ENCODE data around the gene ITPR3.
"Not testable (repeated sequence)": the region's sequence is repeated elsewhere in the genome, so short reads cannot be mapped to it uniquely, and the experiment has no call there.

ITPR3 gene

GRCh38 chr6:33610779-33611732, 10.1 kb upstream of the ITPR3 start:
- no peak for DNase-seq (ENCODE audit: low read depth in 1 of 2, low spot score in 1 of 2)

- no peak for DNase-seq (ENCODE audit: low read depth in 1 of 2, low spot score in 1 of 2)
Observed at GRCh38 chr6:33613146-33613794, 7.9 kb upstream of the ITPR3 start.

GRCh38 chr6:33613795-33614168, 7.3 kb upstream of the ITPR3 start:
- DNase-seq (ENCODE audit: low read depth in 1 of 2, low spot score in 1 of 2), result no peak

GRCh38 chr6:33616113-33616512, 5.0 kb upstream of the ITPR3 start:
- DNase-seq (ENCODE audit: low read depth in 1 of 2, low spot score in 1 of 2), result no peak

GRCh38 chr6:33616913-33617312, 4.2 kb upstream of the ITPR3 start:
- DNase-seq (ENCODE audit: low read depth in 1 of 2, low spot score in 1 of 2), result no peak

- no peak for DNase-seq (ENCODE audit: low read depth in 1 of 2, low spot score in 1 of 2)
Observed at GRCh38 chr6:33619166-33619840, 1.8 kb upstream of the ITPR3 start.

- DNase-seq (ENCODE audit: low read depth in 1 of 2, low spot score in 1 of 2), result no peak
Observed at GRCh38 chr6:33620158-33620855, 815 bp upstream of the ITPR3 start.

- DNase-seq (ENCODE audit: low read depth in 1 of 2, low spot score in 1 of 2), result peak in 1 of 2 donors; percentile 19
Observed at GRCh38 chr6:33621711-33622388, 728 bp downstream of the ITPR3 start.

- no peak for DNase-seq (ENCODE audit: low read depth in 1 of 2, low spot score in 1 of 2)
Observed at GRCh38 chr6:33622456-33623431, 1.6 kb downstream of the ITPR3 start.

- DNase-seq (ENCODE audit: low read depth in 1 of 2, low spot score in 1 of 2), result no peak
Observed at GRCh38 chr6:33623895-33624381, 2.8 kb downstream of the ITPR3 start.

- DNase-seq (ENCODE audit: low read depth in 1 of 2, low spot score in 1 of 2), result no peak
Observed at GRCh38 chr6:33624856-33625255, 3.7 kb downstream of the ITPR3 start.

- no peak for DNase-seq (ENCODE audit: low read depth in 1 of 2, low spot score in 1 of 2)
Observed at GRCh38 chr6:33627876-33628275, 6.8 kb downstream of the ITPR3 start.

GRCh38 chr6:33628401-33628964, 7.4 kb downstream of the ITPR3 start:
- no peak for DNase-seq (ENCODE audit: low read depth in 1 of 2, low spot score in 1 of 2)

- DNase-seq (ENCODE audit: low read depth in 1 of 2, low spot score in 1 of 2), result no peak
Observed at GRCh38 chr6:33630014-33630413, 8.9 kb downstream of the ITPR3 start.

GRCh38 chr6:33631521-33631920, 10.4 kb downstream of the ITPR3 start:
- not testable (repeated sequence) for DNase-seq (ENCODE audit: low read depth in 1 of 2, low spot score in 1 of 2)

- DNase-seq (ENCODE audit: low read depth in 1 of 2, low spot score in 1 of 2), result no peak
Observed at GRCh38 chr6:33631971-33632557, 10.9 kb downstream of the ITPR3 start.

- peak in 1 of 2 donors; percentile 14 for DNase-seq (ENCODE audit: low read depth in 1 of 2, low spot score in 1 of 2)
Observed at GRCh38 chr6:33632558-33633039, 11.5 kb downstream of the ITPR3 start.

- no peak for DNase-seq (ENCODE audit: low read depth in 1 of 2, low spot score in 1 of 2)
Observed at GRCh38 chr6:33633084-33633461, 12.0 kb downstream of the ITPR3 start.

Data from activated T-helper 1 cell treated with anti-CD3 and anti-CD28 coated beads, Interleukin-2, amount 50 U/mL, for 16 hours (primary cell).